GM10266 (cell line): ENCODE measurements around the gene OR5D14.

ENCODE experiments used
- DNase-seq: peaks from one replicate; pipeline ENCODE4 v3.0.0; 2012; ENCODE audit errors: extremely low spot score
- CTCF ChIP-seq: IDR thresholded peaks from 2 replicates; pipeline ENCODE4 v1.5.1; 2012; ENCODE audit warnings: mild to moderate bottlenecking, low read depth; ENCODE audit not compliant: control insufficient read depth, insufficient read depth; ENCODE audit errors: missing control alignments

The OR5D14 gene

GRCh38 chr11:55826919-55827318, 31.6 kb downstream of the OR5D14 start, which contains the start of gene OR5L2:
OR5L2 (plus strand) TSS chr11:55827219; CDS start chr11:55827219, 0 bp downstream.
- no peak for TF ChIP-seq CTCF
- DNase-seq: no peak

- TF ChIP-seq CTCF: no peak
- no peak for DNase-seq
These were observed 43.1 kb downstream of the OR5D14 start, which contains the start of gene OR5D16 for GRCh38 chr11:55838452-55838851. OR5D16 (plus strand) TSS chr11:55838752; CDS start chr11:55838752, 0 bp downstream.
